Pancreas (tissue), 10 donors: ENCODE results near the gene TWF2. TPM values are rescaled to one million over a fixed set of nuclear protein-coding genes. Genes with fewer than 3 reads are reported as not detected.
A peak's percentile ranks its signal among the peaks of the same experiment; 100 is the strongest.

Experiments used
- ATAC-seq, 4 donors: fragments of 200-7000 bp; cut with Tn5 transposase; one replicate each; pipeline versions ENCODE4 v1.8.0 to v1.9.1; 2020; ENCODE audit warnings: mild to moderate bottlenecking in 4 of 4, moderate library complexity in 4 of 4
- DNase-seq, 6 donors: peaks; one replicate each; pipeline ENCODE4 v3.0.0-alpha.2; 2020
- FAIRE-seq: peaks from 2 replicates; lab custom pipeline; 2012; peaks lifted over from hg19 to GRCh38; lab: Jason Lieb, UNC
- H3K27ac ChIP-seq, 4 donors: fragments of 200-600 bp; sonication (generic); 1 replicate in 3 of 4; 2 replicates in 1 of 4; pipeline versions ENCODE4 v1.5.0 to v1.8.0; 2020
- H3K27me3 ChIP-seq, 4 donors: fragments of 200-600 bp; one replicate each; pipeline ENCODE4 v1.8.0; 2021
- H3K36me3 ChIP-seq, 3 donors: fragments of 200-600 bp; sonication (generic) in 1 of 3; one replicate each; pipeline versions ENCODE4 v1.5.0 to v1.8.0; 2020 to 2021
- H3K4me1 ChIP-seq, 3 donors: fragments of 200-600 bp; one replicate each; pipeline ENCODE4 v1.8.0; 2021
- H3K4me3 ChIP-seq, 4 donors: fragments of 200-600 bp; sonication (generic) in 2 of 4; one replicate each; pipeline versions ENCODE4 v1.5.0 to v1.8.0; 2020 to 2021
- H3K9me3 ChIP-seq, 4 donors: fragments of 200-600 bp; one replicate each; pipeline ENCODE4 v1.8.0; 2021
- WGBS, 2 donors: extraction: QIAGEN DNeasy Blood & Tissue Kit; methylation state at CpG; one replicate each; pipeline ENCODE4 v1.1.7; 2013; 5-methylcytosine and 5-hydroxymethylcytosine counted together
- intact Hi-C, 3 donors: fragments of 100-400 bp; cut with DNase I; formaldehyde crosslinking; loops; one replicate each; pipeline versions ENCODE4 v1.11.1 to v1.14.2; 2022
- polyA plus RNA-seq, 2 donors: library from polyadenylated mRNA; stranded (reverse); fragments of 200-250 nt; gene quantifications; one replicate each; pipeline ENCODE4 v1.2.3, GENCODE V29; 2013
- total RNA-seq, 6 donors: library from RNA; stranded (reverse); fragmentation: NEBNext Ultra II Directional in 4 of 6; extraction: Animal tissue kit (Norgen Biotek cat#: 25700) in 4 of 6; gene quantifications; one replicate each; pipeline versions ENCODE4 v1.2.1 to v1.2.4, GENCODE V29; 2021 to 2023
- TF ChIP-seq, protein P1 (sequence below), 4 donors: fragments of 200-600 bp; sonication (generic) in 3 of 4; IDR thresholded peaks; one replicate each; pipeline versions ENCODE4 v1.5.0 to v1.8.0; 2021; ENCODE audit warnings: antibody characterized with exemption in 4 of 4
- donor health status: healthy with polysubstance abuse.
- donor health status: DM: no; HTN: no; CAD: no; lungs with moderate emphysema.
- donor health status: DM: no; HTN: no; CAD: no.
- donor health status: control.
- donor health status: control.
- donor health status: Bipolar disorder and iron deficiency.
- donor health status: DM: yes; HTN: yes; CAD: no.
- donor health status: DM: no; HTN: no; CAD: no.
- donor health status: DM: no; HTN: no; CAD: no.
- donor health status: DM: yes; HTN: yes; CAD: no.

TWF2 gene
- total and polyA plus RNA-seq, 8 donors = 8.9 to 26.8 (median 12.3) TPM

DNA sequence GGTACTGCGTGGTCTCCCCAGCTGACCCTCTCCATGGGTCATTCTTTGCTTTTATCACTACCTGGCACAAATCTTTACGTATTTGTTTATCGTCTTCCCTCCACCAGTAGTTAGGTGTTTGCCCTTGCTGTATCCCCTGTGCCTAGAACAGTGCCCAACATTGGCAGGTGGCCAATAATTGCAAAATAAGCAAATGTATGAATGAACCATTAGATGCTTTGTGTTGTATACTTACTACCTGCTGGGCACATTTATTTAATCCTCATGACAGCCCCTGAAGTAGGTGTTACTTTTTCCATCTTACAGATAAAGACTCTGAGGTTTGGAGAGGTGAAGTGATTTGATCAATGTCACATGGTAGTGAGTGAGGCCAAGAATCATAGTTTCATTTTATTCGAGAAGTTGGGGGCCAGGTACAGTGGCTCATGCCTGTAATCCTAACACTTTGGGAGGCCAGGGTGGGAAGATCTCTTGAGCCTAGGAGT is 2.0 kb upstream of the TWF2 start:
- intact Hi-C loops = no loop called here
- no peaks in the 10 kb centered on the region for H3K36me3 ChIP-seq
- no peak overlapping the region for H3K27ac ChIP-seq
- H3K9me3 ChIP-seq = no peaks in the 10 kb centered on the region
- 73 to 84% methylated on average over 4 of the region's 4 CpGs for WGBS, 2 donors
- DNase-seq (no peak), ATAC-seq (no peak), FAIRE-seq (no peak)
- H3K4me3 ChIP-seq = no peak overlapping the region
- H3K4me1 ChIP-seq = peaks cover 11 to 29% (median 25%) of the 10 kb centered on the region in 3 donors
- TF ChIP-seq, protein P1, sequence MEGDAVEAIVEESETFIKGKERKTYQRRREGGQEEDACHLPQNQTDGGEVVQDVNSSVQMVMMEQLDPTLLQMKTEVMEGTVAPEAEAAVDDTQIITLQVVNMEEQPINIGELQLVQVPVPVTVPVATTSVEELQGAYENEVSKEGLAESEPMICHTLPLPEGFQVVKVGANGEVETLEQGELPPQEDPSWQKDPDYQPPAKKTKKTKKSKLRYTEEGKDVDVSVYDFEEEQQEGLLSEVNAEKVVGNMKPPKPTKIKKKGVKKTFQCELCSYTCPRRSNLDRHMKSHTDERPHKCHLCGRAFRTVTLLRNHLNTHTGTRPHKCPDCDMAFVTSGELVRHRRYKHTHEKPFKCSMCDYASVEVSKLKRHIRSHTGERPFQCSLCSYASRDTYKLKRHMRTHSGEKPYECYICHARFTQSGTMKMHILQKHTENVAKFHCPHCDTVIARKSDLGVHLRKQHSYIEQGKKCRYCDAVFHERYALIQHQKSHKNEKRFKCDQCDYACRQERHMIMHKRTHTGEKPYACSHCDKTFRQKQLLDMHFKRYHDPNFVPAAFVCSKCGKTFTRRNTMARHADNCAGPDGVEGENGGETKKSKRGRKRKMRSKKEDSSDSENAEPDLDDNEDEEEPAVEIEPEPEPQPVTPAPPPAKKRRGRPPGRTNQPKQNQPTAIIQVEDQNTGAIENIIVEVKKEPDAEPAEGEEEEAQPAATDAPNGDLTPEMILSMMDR (IDR thresholded peaks at IDR 0.05) = no peak
- no peaks in the 10 kb centered on the region for H3K27me3 ChIP-seq

DNA sequence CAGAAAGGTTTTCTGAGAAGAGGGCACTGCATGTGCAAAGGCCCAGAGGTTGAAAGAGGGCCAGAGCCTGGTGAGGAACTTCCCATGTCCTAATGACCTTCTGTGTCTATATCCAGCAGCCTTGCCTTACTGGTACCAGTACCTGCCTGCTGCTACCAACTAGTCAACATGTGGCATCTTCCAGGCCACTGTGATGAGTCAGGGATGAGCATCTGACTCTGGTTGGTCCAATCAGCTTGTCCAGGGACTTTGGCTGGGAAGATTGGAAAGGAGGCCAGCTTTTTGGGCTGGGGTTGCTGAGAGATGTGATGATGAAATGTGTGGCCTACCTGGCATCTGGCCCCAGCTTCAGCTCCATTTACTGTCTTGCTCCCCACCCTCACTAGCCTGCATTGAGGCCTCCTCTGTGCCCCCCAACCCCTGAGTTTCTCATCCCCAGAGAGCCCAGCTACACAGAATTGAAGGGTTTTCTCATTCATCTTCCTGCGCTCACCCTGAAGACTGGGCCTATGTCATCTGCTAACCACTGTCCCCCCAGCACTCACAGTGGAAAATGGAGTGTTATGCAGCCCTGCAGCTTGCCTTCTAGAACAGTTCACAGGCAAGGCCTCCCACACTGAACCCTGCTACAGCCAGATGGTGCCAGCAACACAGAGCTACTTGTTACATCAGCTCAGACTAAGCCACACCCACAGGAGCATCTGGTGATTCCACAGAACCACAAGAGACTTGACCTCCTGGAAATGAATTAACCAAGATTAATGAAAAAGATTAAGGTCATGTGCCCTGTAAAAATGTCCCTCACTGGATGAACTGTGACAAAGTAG is 1.3 kb upstream of the TWF2 start:
- DNase-seq = peak in 4 of 6 donors; percentile 17 to 63 (median 36)
- H3K4me3 ChIP-seq = peak overlapping the region in 2 of 4 donors; percentile 61 to 97
- intact Hi-C loops = no loop called here
- H3K27me3 ChIP-seq = no peaks in the 10 kb centered on the region
- FAIRE-seq = no peak
- WGBS, 2 donors = 100% methylated on average over 1 of the region's 1 CpG
- H3K27ac ChIP-seq = peak overlapping the region in 1 of 4 donors; percentile 82
- TF ChIP-seq, protein P1 (IDR thresholded peaks at IDR 0.05) = no peak
- no peaks in the 10 kb centered on the region for H3K9me3 ChIP-seq
- H3K4me1 ChIP-seq = peaks cover 11 to 29% (median 25%) of the 10 kb centered on the region in 3 donors
- ATAC-seq = peak in 2 of 4 donors; percentile 9 to 19
- H3K36me3 ChIP-seq = no peaks in the 10 kb centered on the region

DNA sequence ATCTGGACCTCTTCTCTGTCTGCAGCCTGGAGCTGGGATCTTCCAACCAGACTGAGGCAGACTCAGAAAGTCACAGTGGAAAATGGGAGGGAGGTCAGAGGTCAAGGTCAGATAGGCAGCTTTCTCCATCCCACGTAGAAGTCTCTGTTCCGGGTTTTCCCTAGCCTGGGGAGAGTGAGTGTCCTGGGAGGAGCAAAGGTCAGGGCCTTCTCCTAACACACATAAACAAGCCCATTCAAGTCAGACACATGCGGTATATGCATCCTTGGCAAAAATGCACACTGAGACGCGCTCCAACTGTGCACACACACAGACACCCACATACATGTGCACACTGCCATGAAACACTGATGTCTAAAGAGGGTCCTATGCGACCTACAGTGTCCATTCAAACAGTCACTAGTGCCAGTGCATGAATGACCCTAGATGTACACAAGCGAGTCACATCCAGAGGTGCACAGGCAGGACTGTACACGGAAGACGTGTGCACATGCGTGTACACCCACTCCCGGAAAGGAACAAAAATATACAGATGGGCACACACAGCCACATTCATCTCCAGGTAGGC is 681 bp downstream of the TWF2 start:
- Histone ChIP-seq H3K36me3 (no peaks in the 10 kb centered on the region), H3K4me1 (peaks cover 11 to 26% (median 25%) of the 10 kb centered on the region in 3 donors), H3K4me3 (peak overlapping the region; percentile 61 to 97 (median 77)), H3K9me3 (no peaks in the 10 kb centered on the region), H3K27me3 (no peaks in the 10 kb centered on the region), H3K27ac (peak overlapping the region; percentile 69 to 89 (median 76))
- TF ChIP-seq, protein P1 (IDR thresholded peaks at IDR 0.05) = no peak
- ATAC-seq = peak; percentile 1 to 10 (median 4)
- DNase-seq = no peak
- intact Hi-C loops = no loop called here
- 22 to 29% methylated on average over 11 of the region's 11 CpGs for WGBS, 2 donors
- FAIRE-seq = no peak

DNA sequence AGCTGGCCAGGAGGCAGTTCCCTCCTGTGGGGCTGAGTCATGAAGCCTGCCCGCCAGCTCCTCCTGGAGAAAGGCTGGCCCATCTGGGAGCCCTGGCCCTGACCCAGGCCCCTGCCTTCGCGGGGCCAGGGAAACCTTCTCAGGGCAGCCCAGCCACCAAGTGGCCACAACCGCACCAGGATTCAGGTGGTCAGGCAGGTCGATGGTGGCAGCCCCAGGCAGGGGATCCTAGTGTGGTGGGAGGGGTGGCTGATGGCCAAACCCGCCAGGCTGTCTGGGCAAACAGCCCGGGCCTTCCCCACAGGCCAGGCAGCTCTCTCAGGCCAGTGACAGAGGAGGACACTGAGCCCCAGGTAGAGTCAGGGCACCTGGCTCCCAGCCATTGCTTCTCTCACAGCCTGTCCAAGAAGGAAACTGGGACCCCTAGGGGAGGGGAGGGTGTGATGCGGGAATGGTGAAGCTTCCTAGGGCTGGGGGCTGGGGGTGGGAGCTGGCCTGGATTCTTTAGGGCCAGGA is 1.2 kb downstream of the TWF2 start:
- DNase-seq (peak; percentile 70 to 90 (median 82)), FAIRE-seq (no peak), ATAC-seq (peak; percentile 67 to 81 (median 76))
- Histone ChIP-seq H3K27me3 (no peaks in the 10 kb centered on the region), H3K27ac (peak overlapping the region; percentile 62 to 89 (median 76)), H3K4me1 (peaks cover 11 to 26% (median 25%) of the 10 kb centered on the region in 3 donors), H3K4me3 (peak overlapping the region in 1 of 4 donors; percentile 97), H3K36me3 (no peaks in the 10 kb centered on the region), H3K9me3 (no peaks in the 10 kb centered on the region)
- TF ChIP-seq, protein P1 (IDR thresholded peaks at IDR 0.05) = no peak
- intact Hi-C loops = no loop called here
- 4 to 8% methylated on average over 7 to 8 of the region's 8 CpGs for WGBS, 2 donors
